IMR-90 (cell line): ENCODE data around the gene BBS1. TPM values are rescaled to one million over a fixed set of nuclear protein-coding genes. Genes with fewer than 3 reads are reported as not detected.

Experiments
- ATAC-seq: fragments of 200-7000 bp; cut with Tn5 transposase; 2 replicates; pipeline ENCODE4 v1.9.1; 2020; ENCODE audit warnings: low read depth, mild to moderate bottlenecking, moderate library complexity
- BruUV-seq: library from RNA; stranded (reverse); fragments of 400-500 nt; replicated peaks from 2 replicates; lab custom pipeline; 2021; lab: Mats Ljungman, UMichigan
- CTCF ChIA-PET: fragments of 300-600 bp; formaldehyde crosslinking; extraction: SDS; loops from one replicate; lab custom pipeline; 2021; ENCODE audit warnings: antibody characterized with exemption; lab: Yijun Ruan, JAX
- POLR2A ChIA-PET: fragments of 300-600 bp; sonication (Branson Sonifier 250); formaldehyde crosslinking; loops from one replicate; lab custom pipeline; 2022; ENCODE audit warnings: antibody characterized with exemption; ENCODE audit not compliant: unreplicated experiment; lab: Charles Lee
- DNase-seq: peaks from one replicate; pipeline ENCODE4 v3.0.0; 2013
- H2AFZ ChIP-seq: replicated peaks from 2 replicates; pipeline ENCODE3; 2013; ENCODE audit warnings: low read length, mild to moderate bottlenecking; ENCODE audit not compliant: poor library complexity
- H2AK5ac ChIP-seq: 2 replicates; pipeline ENCODE4 v1.6.1; 2013; ENCODE audit warnings: low read depth, low read length, inconsistent platforms
- H2AK9ac ChIP-seq: replicated peaks from 2 replicates; pipeline ENCODE3; 2013; ENCODE audit warnings: mild to moderate bottlenecking, low read depth, low read length, moderate library complexity; ENCODE audit not compliant: poor library complexity
- H2BK120ac ChIP-seq: 2 replicates; pipeline ENCODE4 v1.6.1; 2013; ENCODE audit warnings: low read depth, low read length, inconsistent platforms
- H2BK15ac ChIP-seq: 3 replicates; pipeline ENCODE4 v1.6.1; 2013; ENCODE audit warnings: low read depth, low read length, inconsistent platforms
- H2BK20ac ChIP-seq: 2 replicates; pipeline ENCODE4 v1.6.1; 2013; ENCODE audit warnings: low read depth, mild to moderate bottlenecking, inconsistent platforms, low read length, moderate library complexity
- H2BK5ac ChIP-seq: 2 replicates; pipeline ENCODE4 v1.6.1; 2013; ENCODE audit warnings: mild to moderate bottlenecking, low read depth, low read length, inconsistent platforms; ENCODE audit not compliant: poor library complexity, severe bottlenecking
- H3K14ac ChIP-seq: replicated peaks from 2 replicates; pipeline ENCODE4 v1.6.1; 2013; ENCODE audit warnings: low read depth, low read length, inconsistent platforms
- H3K18ac ChIP-seq: 2 replicates; pipeline ENCODE4 v1.6.1; 2013; ENCODE audit warnings: low read depth, low read length, control low read depth
- H3K23ac ChIP-seq: 2 replicates; pipeline ENCODE4 v1.6.1; 2013; ENCODE audit warnings: low read depth, low read length, inconsistent platforms
- H3K27ac ChIP-seq: 2 replicates; pipeline ENCODE4 v1.5.1; 2013; ENCODE audit warnings: mild to moderate bottlenecking, control low read depth, low read length; ENCODE audit not compliant: insufficient read depth
- H3K27me3 ChIP-seq: 2 replicates; pipeline ENCODE4 v1.6.1; 2013; ENCODE audit warnings: low read length; ENCODE audit not compliant: control insufficient read depth, insufficient read depth
- H3K36me3 ChIP-seq: 2 replicates; pipeline ENCODE4 v1.6.1; 2013; ENCODE audit warnings: low read length, mixed read lengths; ENCODE audit not compliant: control insufficient read depth, insufficient read depth
- H3K4ac ChIP-seq: 2 replicates; pipeline ENCODE4 v1.6.1; 2013; ENCODE audit warnings: low read depth, low read length, inconsistent platforms
- H3K4me1 ChIP-seq: 2 replicates; pipeline ENCODE4 v1.6.1; 2013; ENCODE audit warnings: low read length, mixed read lengths; ENCODE audit not compliant: control insufficient read depth, insufficient read depth
- H3K4me2 ChIP-seq: 2 replicates; pipeline ENCODE4 v1.6.1; 2013; ENCODE audit warnings: low read depth, mild to moderate bottlenecking, control low read depth, low read length, moderate library complexity
- H3K4me3 ChIP-seq: 2 replicates; pipeline ENCODE4 v1.5.1; 2013; ENCODE audit warnings: low read depth, mild to moderate bottlenecking, control low read depth, low read length, moderate library complexity; ENCODE audit not compliant: insufficient read depth
- H3K56ac ChIP-seq: 2 replicates; pipeline ENCODE4 v1.6.1; 2013; ENCODE audit warnings: low read length, inconsistent platforms; ENCODE audit not compliant: insufficient read depth; ENCODE audit errors: extremely low read depth
- H3K79me1 ChIP-seq, 2 experiments: 2 replicates each; pipeline ENCODE4 v1.6.1; 2013; ENCODE audit warnings: low read length in 2 of 2, inconsistent platforms in 1 of 2, low read depth in 1 of 2
- H3K9ac ChIP-seq: 2 replicates; pipeline ENCODE4 v1.6.1; 2013; ENCODE audit warnings: low read depth, low read length, control low read depth
- H3K9me1 ChIP-seq: 2 replicates; pipeline ENCODE4 v1.6.1; 2013; ENCODE audit warnings: low read length, inconsistent platforms; ENCODE audit not compliant: insufficient read depth
- H3K9me3 ChIP-seq: 2 replicates; pipeline ENCODE4 v1.6.1; 2013; ENCODE audit warnings: low read length; ENCODE audit not compliant: control insufficient read depth, insufficient read depth
- H4K20me1 ChIP-seq: 2 replicates; pipeline ENCODE4 v1.6.1; 2013; ENCODE audit warnings: low read length, inconsistent platforms; ENCODE audit not compliant: insufficient read depth
- H4K5ac ChIP-seq: 2 replicates; pipeline ENCODE4 v1.6.1; 2013; ENCODE audit warnings: mild to moderate bottlenecking, low read depth, low read length, control low read depth
- H4K8ac ChIP-seq, 2 experiments: 2 replicates each; pipeline ENCODE4 v1.6.1; 2013; ENCODE audit warnings: low read depth in 2 of 2, low read length in 2 of 2, control low read depth in 1 of 2, inconsistent platforms in 1 of 2
- H4K91ac ChIP-seq: 2 replicates; pipeline ENCODE4 v1.6.1; 2013; ENCODE audit warnings: low read depth, low read length, inconsistent platforms; ENCODE audit not compliant: insufficient read depth
- BHLHE40 ChIP-seq: fragments of 150-350 bp; IDR thresholded peaks from 2 replicates; pipeline ENCODE4 v1.6.1; 2016; ENCODE audit warnings: mild to moderate bottlenecking, low read depth, low read length
- CEBPB ChIP-seq: IDR thresholded peaks from 2 replicates; pipeline ENCODE4 v1.6.1; 2012; ENCODE audit warnings: low read depth, low read length, improper control_type of control experiment
- CHD1 ChIP-seq: IDR thresholded peaks from 2 replicates; pipeline ENCODE4 v1.6.1; 2012; ENCODE audit warnings: low read depth, low read length, improper control_type of control experiment
- ELK1 ChIP-seq: fragments of 150-350 bp; IDR thresholded peaks from 2 replicates; pipeline ENCODE4 v1.6.1; 2016; ENCODE audit warnings: low read depth, mild to moderate bottlenecking, low read length, moderate library complexity, borderline replicate concordance
- FOS ChIP-seq: fragments of 150-350 bp; IDR thresholded peaks from 2 replicates; pipeline ENCODE4 v1.6.1; 2016; ENCODE audit warnings: low read depth, low read length
- MAFK ChIP-seq: IDR thresholded peaks from 2 replicates; pipeline ENCODE4 v1.6.1; 2012; ENCODE audit warnings: low read depth, low read length, improper control_type of control experiment
- MAZ ChIP-seq: IDR thresholded peaks from 2 replicates; pipeline ENCODE4 v1.6.1; 2012; ENCODE audit warnings: low read depth, mild to moderate bottlenecking, low read length, improper control_type of control experiment, moderate library complexity, borderline replicate concordance
- MXI1 ChIP-seq: IDR thresholded peaks from 2 replicates; pipeline ENCODE4 v1.6.1; 2012; ENCODE audit warnings: low read depth, mild to moderate bottlenecking, low read length, moderate library complexity, borderline replicate concordance
- NFE2L2 ChIP-seq: fragments of 150-350 bp; IDR thresholded peaks from 2 replicates; pipeline ENCODE4 v1.6.1; 2016; ENCODE audit warnings: low read depth, mild to moderate bottlenecking, low read length
- POLR2A ChIP-seq: IDR thresholded peaks from 2 replicates; pipeline ENCODE4 v1.6.1; 2012; ENCODE audit warnings: mild to moderate bottlenecking, low read depth, low read length
- RAD21 ChIP-seq: IDR thresholded peaks from 2 replicates; pipeline ENCODE4 v1.6.1; 2012; ENCODE audit warnings: low read length, improper control_type of control experiment
- RCOR1 ChIP-seq: IDR thresholded peaks from 2 replicates; pipeline ENCODE4 v1.6.1; 2012; ENCODE audit warnings: mild to moderate bottlenecking, low read length, improper control_type of control experiment; ENCODE audit not compliant: insufficient replicate concordance
- RFX5 ChIP-seq: IDR thresholded peaks from 2 replicates; pipeline ENCODE4 v1.8.0; 2012; ENCODE audit warnings: low read depth, mild to moderate bottlenecking, low read length, moderate library complexity
- SMC3 ChIP-seq: fragments of 150-350 bp; IDR thresholded peaks from 2 replicates; pipeline ENCODE4 v1.6.1; 2016; ENCODE audit warnings: low read depth, mild to moderate bottlenecking, antibody characterized with exemption, low read length, moderate library complexity
- USF2 ChIP-seq: fragments of 150-350 bp; IDR thresholded peaks from 2 replicates; pipeline ENCODE4 v1.6.1; 2017; ENCODE audit warnings: mild to moderate bottlenecking, antibody characterized with exemption, low read length, low read depth
- WGBS, 2 experiments: methylation state at CpG; one replicate each; pipeline versions ENCODE4 v1.1.5 to v1.1.7; 2013; ENCODE audit warnings: missing lambda C conversion rate in 2 of 2; ENCODE audit not compliant: insufficient read length in 1 of 2; ENCODE audit errors: extremely low coverage in 2 of 2; 5-methylcytosine and 5-hydroxymethylcytosine counted together
- dilution Hi-C: fragments of 300-500 bp; cut with HindIII; formaldehyde crosslinking; loops from one replicate; pipeline ENCODE4 v1.14.3; 2018; ENCODE audit warnings: low sequenced_read_pairs; ENCODE audit not compliant: unreplicated experiment
- in situ Hi-C: fragments of 300-500 bp; cut with MboI; formaldehyde crosslinking; loops from 3 replicates; pipeline ENCODE4 v1.14.3; 2019; ENCODE audit warnings: low sequenced_read_pairs, inconsistent platforms, mixed read lengths
- intact Hi-C: fragments of 100-400 bp; cut with micrococcal nuclease; formaldehyde crosslinking; loops from 2 replicates; pipeline ENCODE4 v1.10.0; 2022
- polyA plus RNA-seq, 3 experiments: library from polyadenylated mRNA; depleted of rRNA; stranded (reverse); fragments of >200 nt; gene quantifications; 2 replicates each; pipeline ENCODE4 v1.2.3, GENCODE V29; 2012; ENCODE audit warnings: low replicate concordance in 1 of 3
- total RNA-seq: library from RNA; depleted of rRNA; stranded (reverse); fragments of >200 nt; gene quantifications from 2 replicates; pipeline ENCODE4 v1.2.3, GENCODE V29; 2012

BBS1 gene
- total and polyA plus RNA-seq, 2 of the 4 experiments (the other 2 are of a cell fraction): 16.5 to 20.6 TPM

- Histone ChIP-seq H4K91ac (no peak overlapping the region), H3K27ac (no peak overlapping the region), H3K36me3 (peaks cover 1% of the 10 kb centered on the region; the same call in 1 of the 2 replicates), H4K5ac (no peak overlapping the region), H3K56ac (no peak overlapping the region), H3K18ac (no peak overlapping the region), H2AK9ac (no peak overlapping the region), H2BK15ac (no peak overlapping the region), H3K9ac (no peak overlapping the region), H3K9me3 (no peaks in the 10 kb centered on the region), H2AFZ (no peak overlapping the region), H3K4me1 (peaks cover 6% of the 10 kb centered on the region), H2BK20ac (no peak overlapping the region), H3K27me3 (peaks cover 28% of the 10 kb centered on the region), H2AK5ac (no peak overlapping the region), H3K23ac (no peak overlapping the region), H4K8ac (no peak overlapping the region), H3K9me1 (no peaks in the 10 kb centered on the region), H3K4ac (no peak overlapping the region), H3K4me3 (no peak overlapping the region), H2BK5ac (no peak overlapping the region), H3K14ac (no peak overlapping the region), H4K20me1 (no peaks in the 10 kb centered on the region), H3K79me1 (peaks cover 3 to 19% of the 10 kb centered on the region in 2 experiments; a peak in 2 of 4 replicates), H3K4me2 (no peak overlapping the region), H2BK120ac (no peak overlapping the region)
- WGBS, 2 experiments: no CpG with 5 or more reads among the region's 5 CpGs
- no TSS peak for BruUV-seq
- CTCF ChIA-PET: no interaction called here
- POLR2A ChIA-PET: no interaction called here
- dilution Hi-C loops: no loop called here
- in situ Hi-C loops: no loop called here
- ATAC-seq (no peak), DNase-seq (no peak)
- TF ChIP-seq RCOR1 (no peak), SMC3 (no peak), CHD1 (no peak), MXI1 (no peak), MAFK (no peak), CEBPB (no peak), NFE2L2 (no peak), RFX5 (no peak), FOS (no peak), USF2 (no peak), BHLHE40 (no peak), MAZ (no peak), POLR2A (no peak), RAD21 (no peak), ELK1 (no peak)
- intact Hi-C loops: loop anchor here (2.0 kb wide), 1 partner anchor 91 kb away; the partner anchor contains the start of gene RBM4
These were observed 37.2 kb downstream of the BBS1 start for GRCh38 chr11:66547662-66548009.
